HG02973 (cell line): ENCODE measurements around the gene SORL1-AS1.

Source experiments
- ATAC-seq: cut with Tn5 transposase; IDR thresholded peaks from one replicate; pipeline ENCODE4 v1.9.1; 2021; ENCODE audit warnings: moderate library complexity; ENCODE audit not compliant: unreplicated experiment

The SORL1-AS1 gene

GRCh38 chr11:121452609-121453150 lies at the start of gene SORL1-AS1:
SORL1-AS1 (minus strand) TSS chr11:121452967.
- ATAC-seq = peak; percentile 17

- no peak for ATAC-seq
These were observed 48.0 kb upstream of the SORL1-AS1 start for GRCh38 chr11:121500717-121501116.

GRCh38 chr11:121500275-121500674 lies 47.5 kb upstream of the SORL1-AS1 start:
- ATAC-seq = no peak

GRCh38 chr11:121499405-121499804 lies 46.6 kb upstream of the SORL1-AS1 start:
- ATAC-seq = no peak

GRCh38 chr11:121497176-121497998 lies 44.6 kb upstream of the SORL1-AS1 start:
- no peak for ATAC-seq

GRCh38 chr11:121494355-121495099 lies 41.8 kb upstream of the SORL1-AS1 start:
- no peak for ATAC-seq

GRCh38 chr11:121489823-121490222 lies 37.1 kb upstream of the SORL1-AS1 start:
- ATAC-seq = no peak

GRCh38 chr11:121488641-121489040 lies 35.9 kb upstream of the SORL1-AS1 start:
- no peak for ATAC-seq

- ATAC-seq = no peak
These were observed 35.4 kb upstream of the SORL1-AS1 start for GRCh38 chr11:121488170-121488569.

GRCh38 chr11:121487191-121487590 lies 34.4 kb upstream of the SORL1-AS1 start:
- ATAC-seq = no peak

GRCh38 chr11:121486054-121486453 lies 33.3 kb upstream of the SORL1-AS1 start:
- ATAC-seq = no peak

GRCh38 chr11:121485216-121485615 lies 32.4 kb upstream of the SORL1-AS1 start:
- ATAC-seq = no peak

GRCh38 chr11:121483805-121484480 lies 31.2 kb upstream of the SORL1-AS1 start:
- no peak for ATAC-seq

- ATAC-seq = peak; percentile 69
These were observed 29.7 kb upstream of the SORL1-AS1 start for GRCh38 chr11:121482231-121483129.

GRCh38 chr11:121481484-121482230 lies 28.9 kb upstream of the SORL1-AS1 start:
- ATAC-seq = peak; percentile 63

GRCh38 chr11:121479698-121480238 lies 27.0 kb upstream of the SORL1-AS1 start:
- ATAC-seq = no peak

- ATAC-seq = no peak
These were observed 26.3 kb upstream of the SORL1-AS1 start for GRCh38 chr11:121478895-121479697.

- no peak for ATAC-seq
These were observed 25.6 kb upstream of the SORL1-AS1 start for GRCh38 chr11:121478226-121478894.
